KMS-11 (cell line): ENCODE measurements around the gene CNNM2.
"Not testable (repeated sequence)": the region's sequence is repeated elsewhere in the genome, so short reads cannot be mapped to it uniquely, and the experiment has no call there.

Experiments
- H2AFZ ChIP-seq: fragments of 200-600 bp; sonication (generic); 2 replicates; pipeline ENCODE4 v1.6.1; 2016; ENCODE audit warnings: antibody characterized with exemption, mixed run types, low read depth
- H3K27ac ChIP-seq: fragments of 200-600 bp; sonication (generic); 2 replicates; pipeline ENCODE4 v1.6.1; 2016; ENCODE audit warnings: mild to moderate bottlenecking, mixed run types
- H3K27me3 ChIP-seq: fragments of 200-600 bp; sonication (generic); 2 replicates; pipeline ENCODE4 v1.6.1; 2017; ENCODE audit warnings: mild to moderate bottlenecking, low read depth, mixed run types, moderate library complexity; ENCODE audit not compliant: insufficient read depth
- H3K36me3 ChIP-seq: fragments of 200-600 bp; sonication (generic); 2 replicates; pipeline ENCODE4 v1.6.1; 2017; ENCODE audit warnings: mild to moderate bottlenecking, mixed run types; ENCODE audit not compliant: insufficient read depth
- H3K4me1 ChIP-seq: fragments of 200-600 bp; sonication (generic); 2 replicates; pipeline ENCODE4 v1.6.1; 2016; ENCODE audit warnings: mild to moderate bottlenecking, low read depth, mixed run types; ENCODE audit not compliant: poor library complexity, severe bottlenecking
- H3K4me2 ChIP-seq: fragments of 200-600 bp; sonication (generic); 2 replicates; pipeline ENCODE4 v1.7.0; 2016; ENCODE audit warnings: mild to moderate bottlenecking, mixed run types
- H3K4me3 ChIP-seq: fragments of 200-600 bp; sonication (generic); IDR thresholded peaks from 2 replicates; pipeline ENCODE4 v1.6.1; 2017; ENCODE audit warnings: low read depth, low read length, mixed read lengths; ENCODE audit not compliant: insufficient read depth
- H3K79me2 ChIP-seq: fragments of 200-600 bp; sonication (generic); 2 replicates; pipeline ENCODE4 v1.6.1; 2016; ENCODE audit warnings: low read depth, mixed run types; ENCODE audit not compliant: insufficient read depth
- H3K9ac ChIP-seq: fragments of 200-600 bp; sonication (generic); 2 replicates; pipeline ENCODE4 v1.6.1; 2016; ENCODE audit warnings: mild to moderate bottlenecking, mixed run types
- H4K20me1 ChIP-seq: fragments of 200-600 bp; sonication (generic); 2 replicates; pipeline ENCODE4 v1.6.1; 2016; ENCODE audit warnings: mild to moderate bottlenecking, mixed run types; ENCODE audit not compliant: insufficient read depth
- CTCF ChIP-seq: fragments of 200-600 bp; sonication (generic); conservative IDR thresholded peaks from 2 replicates; pipeline ENCODE4 v1.6.1; 2017; ENCODE audit warnings: low read depth, mild to moderate bottlenecking, antibody characterized with exemption, low read length, moderate library complexity, mixed read lengths

The CNNM2 gene

DNA sequence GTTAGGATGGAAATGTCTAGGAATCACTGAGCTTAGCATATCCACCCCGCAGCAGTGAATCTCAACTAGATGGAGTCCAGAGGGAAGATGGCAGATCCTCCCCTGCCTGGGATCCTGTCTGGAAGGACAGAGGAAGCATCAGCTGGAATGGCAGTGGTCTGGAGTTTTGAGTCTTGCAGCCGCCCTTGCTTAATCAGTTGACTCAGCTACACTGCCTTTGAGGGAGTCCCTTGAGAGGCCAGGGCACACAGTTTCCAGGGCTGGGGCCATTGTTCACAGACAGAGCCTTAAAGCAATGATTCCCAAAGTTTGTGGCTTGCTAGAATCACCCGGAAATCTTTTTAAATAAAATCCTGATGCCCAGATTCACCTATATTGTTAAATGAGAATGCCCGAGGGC lies 146.9 kb downstream of the CNNM2 start:
- Histone ChIP-seq H3K4me1 (peaks cover 12% of the 10 kb centered on the region), H3K9ac (no peak overlapping the region), H2AFZ (no peak overlapping the region), H3K36me3 (no peaks in the 10 kb centered on the region), H3K27me3 (no peaks in the 10 kb centered on the region), H3K4me2 (no peak overlapping the region), H3K79me2 (no peaks in the 10 kb centered on the region), H4K20me1 (no peaks in the 10 kb centered on the region), H3K4me3 (no peak overlapping the region), H3K27ac (no peak overlapping the region)
- no peak for TF ChIP-seq CTCF

DNA sequence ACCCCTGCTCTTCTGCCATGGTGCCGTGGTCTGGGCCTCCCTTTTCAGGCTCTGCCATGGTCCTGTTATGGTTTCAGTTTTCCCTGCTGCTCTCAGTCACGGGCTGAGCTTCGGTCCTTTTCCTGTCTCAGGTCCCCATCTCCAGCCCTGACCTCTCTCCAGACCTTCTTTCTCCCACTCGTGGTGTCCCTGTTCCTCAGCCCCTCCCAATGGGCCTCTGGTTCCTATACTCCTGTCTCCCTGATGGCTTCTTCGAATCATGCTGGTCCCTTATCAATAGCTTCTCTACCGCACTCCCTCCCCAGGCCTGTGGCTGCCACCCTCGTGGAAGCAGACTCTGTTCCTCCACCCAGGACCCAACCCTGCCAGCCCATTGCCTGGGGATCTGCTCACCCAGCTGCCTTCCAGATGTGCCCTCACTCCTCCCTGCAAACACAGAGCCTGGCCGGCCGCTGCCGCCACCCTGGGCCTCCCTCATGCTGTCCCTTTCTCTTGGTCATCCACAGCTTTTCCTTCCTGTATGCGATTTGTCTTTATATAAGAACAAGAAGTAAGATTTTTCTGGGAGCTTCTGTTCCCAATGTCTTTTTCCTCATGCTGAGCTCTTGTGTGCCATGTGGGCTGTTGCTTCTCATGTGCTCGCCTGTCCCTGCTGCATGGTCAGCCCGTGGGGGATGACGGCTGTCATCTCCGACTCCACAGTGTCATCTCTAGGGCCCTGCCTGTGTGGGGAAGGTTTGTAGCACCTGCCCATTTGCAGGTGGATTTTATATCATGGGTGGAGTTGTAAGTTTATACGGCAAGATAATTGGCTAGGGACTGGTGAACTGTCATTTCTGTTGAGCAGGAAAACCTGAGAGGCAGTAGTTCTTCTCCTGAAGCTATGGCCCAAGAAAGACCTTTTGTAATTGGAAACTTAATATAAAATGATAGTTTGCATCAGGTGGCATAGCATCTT lies 148.3 kb downstream of the CNNM2 start:
- no peaks in the 10 kb centered on the region for H4K20me1 ChIP-seq

DNA sequence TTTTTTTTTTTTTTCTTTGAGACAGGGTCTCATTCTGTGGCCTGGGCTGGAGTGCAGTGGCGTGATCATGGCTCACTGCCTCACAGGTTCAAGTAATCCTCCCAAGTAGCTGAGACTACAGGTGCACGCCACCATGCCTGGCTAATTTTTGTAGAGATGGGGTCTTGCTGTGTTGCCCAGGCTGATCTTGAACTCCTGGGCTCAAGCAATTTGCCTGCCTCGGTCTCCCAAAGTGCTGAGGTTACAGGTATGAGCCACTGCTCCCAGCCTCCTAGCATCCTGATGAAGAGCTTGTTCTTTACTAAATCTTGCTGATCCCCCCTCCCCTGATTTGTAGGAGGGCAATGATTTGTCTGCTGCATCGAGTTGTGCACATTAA lies 149.0 kb downstream of the CNNM2 start:
- H3K79me2 ChIP-seq, H4K20me1 ChIP-seq, H3K27me3 ChIP-seq, H2AFZ ChIP-seq, H3K4me3 ChIP-seq, H3K36me3 ChIP-seq, H3K9ac ChIP-seq, H3K4me2 ChIP-seq, H3K27ac ChIP-seq: not testable (repeated sequence)
- peaks cover 14% of the 10 kb centered on the region for H3K4me1 ChIP-seq

More for the DNA sequence above, 148.3 kb downstream of the CNNM2 start:
- Histone ChIP-seq H3K4me2 (no peak overlapping the region), H2AFZ (no peak overlapping the region), H3K9ac (no peak overlapping the region), H3K4me1 (peaks cover 14% of the 10 kb centered on the region), H3K79me2 (no peaks in the 10 kb centered on the region), H3K4me3 (no peak overlapping the region), H3K36me3 (no peaks in the 10 kb centered on the region), H3K27ac (no peak overlapping the region), H3K27me3 (no peaks in the 10 kb centered on the region)
- no peak for TF ChIP-seq CTCF

GRCh38 chr10:103067484-103067883 lies 149.4 kb downstream of the CNNM2 start:
- no peak overlapping the region for H3K27ac ChIP-seq
- no peak overlapping the region for H2AFZ ChIP-seq
- peaks cover 14% of the 10 kb centered on the region for H3K4me1 ChIP-seq
- H4K20me1 ChIP-seq = no peaks in the 10 kb centered on the region
- no peak overlapping the region for H3K9ac ChIP-seq
- no peak overlapping the region for H3K4me2 ChIP-seq
- TF ChIP-seq CTCF = no peak
- no peaks in the 10 kb centered on the region for H3K36me3 ChIP-seq
- H3K4me3 ChIP-seq = no peak overlapping the region
- no peaks in the 10 kb centered on the region for H3K27me3 ChIP-seq
- no peaks in the 10 kb centered on the region for H3K79me2 ChIP-seq

- TF ChIP-seq CTCF = no peak
- Histone ChIP-seq H3K27ac (no peak overlapping the region), H3K9ac (no peak overlapping the region), H3K4me2 (no peak overlapping the region), H3K27me3 (no peaks in the 10 kb centered on the region), H3K79me2 (no peaks in the 10 kb centered on the region), H2AFZ (no peak overlapping the region), H3K4me1 (peaks cover 14% of the 10 kb centered on the region), H3K4me3 (no peak overlapping the region), H3K36me3 (no peaks in the 10 kb centered on the region), H4K20me1 (no peaks in the 10 kb centered on the region)
Measured at GRCh38 chr10:103067956-103068355, 149.9 kb downstream of the CNNM2 start.
